IMR-90 (cell line): ENCODE measurements around the gene CRCP. TPM values are rescaled to one million over a fixed set of nuclear protein-coding genes. Genes with fewer than 3 reads are reported as not detected.
"Not testable (repeated sequence)": the region's sequence is repeated elsewhere in the genome, so short reads cannot be mapped to it uniquely, and the experiment has no call there.

Source experiments
- ATAC-seq: fragments of 200-7000 bp; cut with Tn5 transposase; 2 replicates; pipeline ENCODE4 v1.9.1; 2020; ENCODE audit warnings: low read depth, mild to moderate bottlenecking, moderate library complexity
- BruUV-seq: library from RNA; stranded (reverse); fragments of 400-500 nt; replicated peaks from 2 replicates; lab custom pipeline; 2021; lab: Mats Ljungman, UMichigan
- CTCF ChIA-PET: fragments of 300-600 bp; formaldehyde crosslinking; extraction: SDS; loops from one replicate; lab custom pipeline; 2021; ENCODE audit warnings: antibody characterized with exemption; lab: Yijun Ruan, JAX
- POLR2A ChIA-PET: fragments of 300-600 bp; sonication (Branson Sonifier 250); formaldehyde crosslinking; loops from one replicate; lab custom pipeline; 2022; ENCODE audit warnings: antibody characterized with exemption; ENCODE audit not compliant: unreplicated experiment; lab: Charles Lee
- DNase-seq: peaks from one replicate; pipeline ENCODE4 v3.0.0; 2013
- H2AFZ ChIP-seq: replicated peaks from 2 replicates; pipeline ENCODE3; 2013; ENCODE audit warnings: low read length, mild to moderate bottlenecking; ENCODE audit not compliant: poor library complexity
- H2AK5ac ChIP-seq: 2 replicates; pipeline ENCODE4 v1.6.1; 2013; ENCODE audit warnings: low read depth, low read length, inconsistent platforms
- H2AK9ac ChIP-seq: replicated peaks from 2 replicates; pipeline ENCODE3; 2013; ENCODE audit warnings: mild to moderate bottlenecking, low read depth, low read length, moderate library complexity; ENCODE audit not compliant: poor library complexity
- H2BK120ac ChIP-seq: 2 replicates; pipeline ENCODE4 v1.6.1; 2013; ENCODE audit warnings: low read depth, low read length, inconsistent platforms
- H2BK15ac ChIP-seq: 3 replicates; pipeline ENCODE4 v1.6.1; 2013; ENCODE audit warnings: low read depth, low read length, inconsistent platforms
- H2BK20ac ChIP-seq: 2 replicates; pipeline ENCODE4 v1.6.1; 2013; ENCODE audit warnings: low read depth, mild to moderate bottlenecking, inconsistent platforms, low read length, moderate library complexity
- H2BK5ac ChIP-seq: 2 replicates; pipeline ENCODE4 v1.6.1; 2013; ENCODE audit warnings: mild to moderate bottlenecking, low read depth, low read length, inconsistent platforms; ENCODE audit not compliant: poor library complexity, severe bottlenecking
- H3K14ac ChIP-seq: replicated peaks from 2 replicates; pipeline ENCODE4 v1.6.1; 2013; ENCODE audit warnings: low read depth, low read length, inconsistent platforms
- H3K18ac ChIP-seq: 2 replicates; pipeline ENCODE4 v1.6.1; 2013; ENCODE audit warnings: low read depth, low read length, control low read depth
- H3K23ac ChIP-seq: 2 replicates; pipeline ENCODE4 v1.6.1; 2013; ENCODE audit warnings: low read depth, low read length, inconsistent platforms
- H3K27ac ChIP-seq: 2 replicates; pipeline ENCODE4 v1.5.1; 2013; ENCODE audit warnings: mild to moderate bottlenecking, control low read depth, low read length; ENCODE audit not compliant: insufficient read depth
- H3K27me3 ChIP-seq: 2 replicates; pipeline ENCODE4 v1.6.1; 2013; ENCODE audit warnings: low read length; ENCODE audit not compliant: control insufficient read depth, insufficient read depth
- H3K36me3 ChIP-seq: 2 replicates; pipeline ENCODE4 v1.6.1; 2013; ENCODE audit warnings: low read length, mixed read lengths; ENCODE audit not compliant: control insufficient read depth, insufficient read depth
- H3K4ac ChIP-seq: 2 replicates; pipeline ENCODE4 v1.6.1; 2013; ENCODE audit warnings: low read depth, low read length, inconsistent platforms
- H3K4me1 ChIP-seq: 2 replicates; pipeline ENCODE4 v1.6.1; 2013; ENCODE audit warnings: low read length, mixed read lengths; ENCODE audit not compliant: control insufficient read depth, insufficient read depth
- H3K4me2 ChIP-seq: 2 replicates; pipeline ENCODE4 v1.6.1; 2013; ENCODE audit warnings: low read depth, mild to moderate bottlenecking, control low read depth, low read length, moderate library complexity
- H3K4me3 ChIP-seq: 2 replicates; pipeline ENCODE4 v1.5.1; 2013; ENCODE audit warnings: low read depth, mild to moderate bottlenecking, control low read depth, low read length, moderate library complexity; ENCODE audit not compliant: insufficient read depth
- H3K56ac ChIP-seq: 2 replicates; pipeline ENCODE4 v1.6.1; 2013; ENCODE audit warnings: low read length, inconsistent platforms; ENCODE audit not compliant: insufficient read depth; ENCODE audit errors: extremely low read depth
- H3K79me1 ChIP-seq, 2 experiments: 2 replicates each; pipeline ENCODE4 v1.6.1; 2013; ENCODE audit warnings: low read length in 2 of 2, inconsistent platforms in 1 of 2, low read depth in 1 of 2
- H3K9ac ChIP-seq: 2 replicates; pipeline ENCODE4 v1.6.1; 2013; ENCODE audit warnings: low read depth, low read length, control low read depth
- H3K9me1 ChIP-seq: 2 replicates; pipeline ENCODE4 v1.6.1; 2013; ENCODE audit warnings: low read length, inconsistent platforms; ENCODE audit not compliant: insufficient read depth
- H3K9me3 ChIP-seq: 2 replicates; pipeline ENCODE4 v1.6.1; 2013; ENCODE audit warnings: low read length; ENCODE audit not compliant: control insufficient read depth, insufficient read depth
- H4K20me1 ChIP-seq: 2 replicates; pipeline ENCODE4 v1.6.1; 2013; ENCODE audit warnings: low read length, inconsistent platforms; ENCODE audit not compliant: insufficient read depth
- H4K5ac ChIP-seq: 2 replicates; pipeline ENCODE4 v1.6.1; 2013; ENCODE audit warnings: mild to moderate bottlenecking, low read depth, low read length, control low read depth
- H4K8ac ChIP-seq, 2 experiments: 2 replicates each; pipeline ENCODE4 v1.6.1; 2013; ENCODE audit warnings: low read depth in 2 of 2, low read length in 2 of 2, control low read depth in 1 of 2, inconsistent platforms in 1 of 2
- H4K91ac ChIP-seq: 2 replicates; pipeline ENCODE4 v1.6.1; 2013; ENCODE audit warnings: low read depth, low read length, inconsistent platforms; ENCODE audit not compliant: insufficient read depth
- BHLHE40 ChIP-seq: fragments of 150-350 bp; IDR thresholded peaks from 2 replicates; pipeline ENCODE4 v1.6.1; 2016; ENCODE audit warnings: mild to moderate bottlenecking, low read depth, low read length
- CHD1 ChIP-seq: IDR thresholded peaks from 2 replicates; pipeline ENCODE4 v1.6.1; 2012; ENCODE audit warnings: low read depth, low read length, improper control_type of control experiment
- MAFK ChIP-seq: IDR thresholded peaks from 2 replicates; pipeline ENCODE4 v1.6.1; 2012; ENCODE audit warnings: low read depth, low read length, improper control_type of control experiment
- RFX5 ChIP-seq: IDR thresholded peaks from 2 replicates; pipeline ENCODE4 v1.8.0; 2012; ENCODE audit warnings: low read depth, mild to moderate bottlenecking, low read length, moderate library complexity
- WGBS, 2 experiments: methylation state at CpG; one replicate each; pipeline versions ENCODE4 v1.1.5 to v1.1.7; 2013; ENCODE audit warnings: missing lambda C conversion rate in 2 of 2; ENCODE audit not compliant: insufficient read length in 1 of 2; ENCODE audit errors: extremely low coverage in 2 of 2; 5-methylcytosine and 5-hydroxymethylcytosine counted together
- dilution Hi-C: fragments of 300-500 bp; cut with HindIII; formaldehyde crosslinking; loops from one replicate; pipeline ENCODE4 v1.14.3; 2018; ENCODE audit warnings: low sequenced_read_pairs; ENCODE audit not compliant: unreplicated experiment
- in situ Hi-C: fragments of 300-500 bp; cut with MboI; formaldehyde crosslinking; loops from 3 replicates; pipeline ENCODE4 v1.14.3; 2019; ENCODE audit warnings: low sequenced_read_pairs, inconsistent platforms, mixed read lengths
- intact Hi-C: fragments of 100-400 bp; cut with micrococcal nuclease; formaldehyde crosslinking; loops from 2 replicates; pipeline ENCODE4 v1.10.0; 2022
- polyA plus RNA-seq, 3 experiments: library from polyadenylated mRNA; depleted of rRNA; stranded (reverse); fragments of >200 nt; gene quantifications; 2 replicates each; pipeline ENCODE4 v1.2.3, GENCODE V29; 2012; ENCODE audit warnings: low replicate concordance in 1 of 3
- total RNA-seq: library from RNA; depleted of rRNA; stranded (reverse); fragments of >200 nt; gene quantifications from 2 replicates; pipeline ENCODE4 v1.2.3, GENCODE V29; 2012
- TF ChIP-seq, protein P1 (sequence below): conservative IDR thresholded peaks from 2 replicates; pipeline ENCODE4 v1.5.1; 2012; ENCODE audit warnings: mild to moderate bottlenecking, low read depth, low read length, improper control_type of control experiment

The CRCP gene
- total and polyA plus RNA-seq, 2 of the 4 experiments (the other 2 are of a cell fraction), result 22.9 to 37.5 TPM

- H3K9me3 ChIP-seq, result no peaks in the 10 kb centered on the region
- no peak overlapping the region for H4K8ac ChIP-seq
- H4K5ac ChIP-seq, result no peak overlapping the region
- H4K91ac ChIP-seq, result no peak overlapping the region
- H4K20me1 ChIP-seq, result peaks cover 44% of the 10 kb centered on the region
- intact Hi-C loops (no loop called here), in situ Hi-C loops (no loop called here), dilution Hi-C loops (no loop called here)
- CTCF ChIA-PET, result no interaction called here
- H3K9ac ChIP-seq, result no peak overlapping the region
- ATAC-seq, result no peak
- H3K36me3 ChIP-seq, result peaks cover 4% of the 10 kb centered on the region
- peaks cover 11% of the 10 kb centered on the region for H3K9me1 ChIP-seq
- H2AK9ac ChIP-seq, result no peak overlapping the region
- H3K14ac ChIP-seq, result no peak overlapping the region
- H2BK15ac ChIP-seq, result no peak overlapping the region
- no peak overlapping the region for H2AFZ ChIP-seq
- H2BK5ac ChIP-seq, result no peak overlapping the region
- no peaks in the 10 kb centered on the region for H3K27me3 ChIP-seq
- H3K4me1 ChIP-seq, result peaks cover 6% of the 10 kb centered on the region
- POLR2A ChIA-PET, result no interaction called here
- no peak overlapping the region for H3K4me3 ChIP-seq
- no peak overlapping the region for H2BK120ac ChIP-seq
- BruUV-seq, result no TSS peak
- no peak overlapping the region for H3K23ac ChIP-seq
- no peak for DNase-seq
- TF ChIP-seq BHLHE40, result no peak
- TF ChIP-seq MAFK, result peak; percentile 65
- TF ChIP-seq CHD1, result no peak
- TF ChIP-seq, protein P1, sequence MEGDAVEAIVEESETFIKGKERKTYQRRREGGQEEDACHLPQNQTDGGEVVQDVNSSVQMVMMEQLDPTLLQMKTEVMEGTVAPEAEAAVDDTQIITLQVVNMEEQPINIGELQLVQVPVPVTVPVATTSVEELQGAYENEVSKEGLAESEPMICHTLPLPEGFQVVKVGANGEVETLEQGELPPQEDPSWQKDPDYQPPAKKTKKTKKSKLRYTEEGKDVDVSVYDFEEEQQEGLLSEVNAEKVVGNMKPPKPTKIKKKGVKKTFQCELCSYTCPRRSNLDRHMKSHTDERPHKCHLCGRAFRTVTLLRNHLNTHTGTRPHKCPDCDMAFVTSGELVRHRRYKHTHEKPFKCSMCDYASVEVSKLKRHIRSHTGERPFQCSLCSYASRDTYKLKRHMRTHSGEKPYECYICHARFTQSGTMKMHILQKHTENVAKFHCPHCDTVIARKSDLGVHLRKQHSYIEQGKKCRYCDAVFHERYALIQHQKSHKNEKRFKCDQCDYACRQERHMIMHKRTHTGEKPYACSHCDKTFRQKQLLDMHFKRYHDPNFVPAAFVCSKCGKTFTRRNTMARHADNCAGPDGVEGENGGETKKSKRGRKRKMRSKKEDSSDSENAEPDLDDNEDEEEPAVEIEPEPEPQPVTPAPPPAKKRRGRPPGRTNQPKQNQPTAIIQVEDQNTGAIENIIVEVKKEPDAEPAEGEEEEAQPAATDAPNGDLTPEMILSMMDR, result no peak
- TF ChIP-seq RFX5, result no peak
- no peak overlapping the region for H3K56ac ChIP-seq
- no peak overlapping the region for H3K18ac ChIP-seq
- no peak overlapping the region for H2AK5ac ChIP-seq
- H3K4me2 ChIP-seq, result no peak overlapping the region
- WGBS, 2 experiments, result 100% methylated on average over 4 of the region's 9 CpGs; no CpG with 5 or more reads in 1 of the 2 experiments
- H3K79me1 ChIP-seq, result peaks cover 11 to 62% of the 10 kb centered on the region in 2 experiments
- H3K27ac ChIP-seq, result no peak overlapping the region
- no peak overlapping the region for H2BK20ac ChIP-seq
- H3K4ac ChIP-seq, result no peak overlapping the region
These were observed 8.5 kb downstream of the CRCP start for GRCh38 chr7:66123175-66123528.

DNA sequence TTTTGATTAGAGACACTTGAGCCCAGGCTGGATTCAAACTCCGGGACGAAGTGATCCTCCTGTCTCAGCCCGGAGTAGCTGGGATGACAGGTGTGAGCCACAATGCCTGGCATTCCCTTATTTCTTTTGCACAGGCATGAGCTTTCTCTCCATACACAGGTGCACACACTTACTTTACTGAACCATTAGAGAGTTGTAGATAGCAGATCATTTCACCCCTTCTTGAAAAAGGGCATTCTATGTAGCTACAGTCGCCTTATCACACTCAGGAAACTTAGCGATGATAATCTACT lies 9.9 kb downstream of the CRCP start:
- H3K4ac ChIP-seq, intact Hi-C loops, H2BK120ac ChIP-seq, H3K36me3 ChIP-seq, H2AK5ac ChIP-seq, dilution Hi-C loops, H4K91ac ChIP-seq, H3K4me3 ChIP-seq, in situ Hi-C loops, H4K5ac ChIP-seq, H2AK9ac ChIP-seq, H2AFZ ChIP-seq, H2BK15ac ChIP-seq, H3K18ac ChIP-seq, BruUV-seq, DNase-seq, H3K4me2 ChIP-seq, ATAC-seq, H4K8ac ChIP-seq, POLR2A ChIA-PET, H3K9me3 ChIP-seq, H2BK20ac ChIP-seq, H3K27me3 ChIP-seq, H3K56ac ChIP-seq, H2BK5ac ChIP-seq, H3K27ac ChIP-seq, H3K9me1 ChIP-seq, CTCF ChIA-PET, H3K4me1 ChIP-seq, H3K14ac ChIP-seq, H3K9ac ChIP-seq, H3K23ac ChIP-seq: not testable (repeated sequence)
- Histone ChIP-seq H3K79me1 (peaks cover 12 to 59% of the 10 kb centered on the region in 2 experiments), H4K20me1 (peaks cover 34% of the 10 kb centered on the region)
- WGBS, 2 experiments, result 80% methylated on average over 2 of the region's 5 CpGs; no CpG with 5 or more reads in 1 of the 2 experiments
